CD4-positive, CD25-positive, alpha-beta regulatory T cell (primary cell): ENCODE measurements around the gene TRAF5. TPM values are rescaled to one million over a fixed set of nuclear protein-coding genes. Genes with fewer than 3 reads are reported as not detected.

ENCODE experiments used
- ATAC-seq, 2 donors: fragments of 150-1000 bp; cut with Tn5 transposase; one replicate each; pipeline ENCODE4 v1.10.0; 2021; ENCODE audit warnings: low read depth in 2 of 2, moderate number of reproducible peaks in 2 of 2, moderate library complexity in 1 of 2
- DNase-seq, 3 donors: peaks; one replicate each; pipeline versions ENCODE4 v3.0.0 to v3.0.0-alpha.2; 2012 to 2022; ENCODE audit warnings: mixed read lengths in 1 of 3
- H3K27ac ChIP-seq: one replicate; pipeline ENCODE4 v1.7.0; 2013; ENCODE audit warnings: mild to moderate bottlenecking, low read length; ENCODE audit not compliant: insufficient read depth, poor library complexity, severe bottlenecking
- H3K27me3 ChIP-seq: one replicate; pipeline ENCODE4 v1.7.0; 2013; ENCODE audit warnings: low read length; ENCODE audit not compliant: control insufficient read depth, insufficient read depth
- H3K36me3 ChIP-seq: one replicate; pipeline ENCODE4 v1.7.0; 2013; ENCODE audit warnings: mild to moderate bottlenecking, low read length, moderate library complexity; ENCODE audit not compliant: control insufficient read depth, insufficient read depth
- H3K4me1 ChIP-seq: 2 replicates; pipeline ENCODE4 v1.7.0; 2013; ENCODE audit warnings: mild to moderate bottlenecking, low read length; ENCODE audit not compliant: insufficient read depth, control insufficient read depth, poor library complexity, severe bottlenecking
- H3K4me3 ChIP-seq: one replicate; pipeline ENCODE4 v1.7.0; 2013; ENCODE audit warnings: low read depth, mild to moderate bottlenecking, low read length, moderate library complexity
- H3K9me3 ChIP-seq, 2 experiments: 1 replicate in 1 of 2; 2 replicates in 1 of 2; pipeline ENCODE4 v1.7.0; 2013; ENCODE audit warnings: low read length in 2 of 2, mild to moderate bottlenecking in 1 of 2, moderate library complexity in 1 of 2; ENCODE audit not compliant: control insufficient read depth in 2 of 2
- H3K27ac Mint-ChIP-seq, 3 donors: one replicate each; pipeline ENCODE4 v1.8.0; 2020 to 2022; ENCODE audit warnings: mild to moderate bottlenecking in 3 of 3, mixed read lengths in 3 of 3, moderate library complexity in 2 of 3
- H3K27me3 Mint-ChIP-seq: one replicate; pipeline ENCODE4 v1.8.0; 2022; ENCODE audit warnings: mild to moderate bottlenecking, mixed read lengths
- H3K36me3 Mint-ChIP-seq: one replicate; pipeline ENCODE4 v1.8.0; 2020; ENCODE audit warnings: mixed read lengths
- H3K4me1 Mint-ChIP-seq, 4 donors: one replicate each; pipeline ENCODE4 v1.8.0; 2020 to 2022; ENCODE audit warnings: mixed read lengths in 4 of 4, mild to moderate bottlenecking in 1 of 4
- H3K4me3 Mint-ChIP-seq, 4 donors: one replicate each; pipeline ENCODE4 v1.8.0; 2020 to 2022; ENCODE audit warnings: mild to moderate bottlenecking in 4 of 4, mixed read lengths in 4 of 4, moderate library complexity in 3 of 4
- H3K9me3 Mint-ChIP-seq, 7 donors: one replicate each; pipeline ENCODE4 v1.8.0; 2020 to 2022; ENCODE audit warnings: mixed read lengths in 7 of 7, mild to moderate bottlenecking in 3 of 7, moderate library complexity in 2 of 7
- polyA plus RNA-seq, 4 donors: library from polyadenylated mRNA; unstranded; fragments of 300-500 nt; fragmentation: Illumina TruSeq; gene quantifications; one replicate each; pipeline ENCODE4 v1.2.3, GENCODE V29; 2021
- total RNA-seq: library from RNA; stranded (reverse); gene quantifications from one replicate; pipeline ENCODE4 v1.2.3, GENCODE V29; 2022

Gene TRAF5
- total and polyA plus RNA-seq, 5 donors from 2014 or later: 34.4 to 58.3 (median 39.5) TPM

DNA sequence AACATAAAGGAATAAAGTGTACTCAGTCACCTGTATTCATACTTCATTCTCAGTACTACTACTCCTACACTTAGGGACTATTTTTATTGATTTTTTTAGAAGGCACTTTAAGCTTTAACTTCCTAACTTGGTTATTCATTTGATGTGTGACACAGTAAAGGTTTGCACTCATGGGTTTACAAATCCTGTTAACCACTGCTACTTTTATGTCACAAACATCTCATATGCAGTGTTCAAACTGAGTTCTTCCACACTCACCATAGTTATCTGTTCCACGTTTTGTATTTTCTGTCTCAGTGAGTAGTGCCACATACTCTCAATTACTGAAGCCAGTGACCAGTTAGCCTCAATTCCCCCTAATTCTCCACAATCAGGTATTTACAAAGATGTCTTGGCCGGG is 34.2 kb upstream of the TRAF5 start:
- Mint-ChIP-seq H3K9me3 (peaks cover 0 to 3% (median 0%) of the 10 kb centered on the region in 7 donors), H3K27ac (no peak overlapping the region), H3K27me3 (no peaks in the 10 kb centered on the region), H3K36me3 (peaks cover 45% of the 10 kb centered on the region), H3K4me1 (peaks cover 15 to 26% (median 19%) of the 10 kb centered on the region in 4 donors), H3K4me3 (no peak overlapping the region)
- Histone ChIP-seq H3K27me3 (no peaks in the 10 kb centered on the region), H3K4me3 (no peak overlapping the region), H3K9me3 (no peaks in the 10 kb centered on the region), H3K4me1 (no peaks in the 10 kb centered on the region), H3K36me3 (peaks cover 82% of the 10 kb centered on the region), H3K27ac (no peak overlapping the region)
- DNase-seq: no peak
- no peak for ATAC-seq

DNA sequence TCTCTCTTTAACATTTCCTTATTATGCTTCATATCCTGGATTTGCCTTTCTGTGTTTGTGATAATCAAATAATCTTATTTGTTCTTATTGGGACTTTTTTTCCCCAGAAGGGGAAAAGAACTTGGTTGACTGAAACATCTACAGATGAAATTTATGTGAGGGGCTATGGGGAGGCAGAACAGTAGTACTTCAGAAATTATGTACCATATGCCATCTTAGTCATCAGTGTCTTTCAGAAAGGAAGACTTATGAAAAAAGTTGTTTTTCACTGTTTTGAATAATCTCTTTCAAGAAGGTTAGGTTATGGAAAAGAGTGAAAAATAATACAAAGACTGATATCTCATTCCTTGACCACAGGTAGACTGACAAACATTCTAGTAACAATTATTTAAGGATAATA is 30.2 kb upstream of the TRAF5 start:
- Mint-ChIP-seq H3K4me3 (no peak overlapping the region), H3K4me1 (peaks cover 13 to 44% (median 19%) of the 10 kb centered on the region in 4 donors), H3K36me3 (peaks cover 45% of the 10 kb centered on the region), H3K9me3 (peaks cover 0 to 3% (median 0%) of the 10 kb centered on the region in 7 donors), H3K27ac (no peak overlapping the region), H3K27me3 (no peaks in the 10 kb centered on the region)
- DNase-seq (no peak), ATAC-seq (no peak)
- Histone ChIP-seq H3K36me3 (peaks cover 64% of the 10 kb centered on the region), H3K9me3 (no peaks in the 10 kb centered on the region), H3K27ac (no peak overlapping the region), H3K4me1 (no peaks in the 10 kb centered on the region), H3K27me3 (no peaks in the 10 kb centered on the region), H3K4me3 (no peak overlapping the region)

DNA sequence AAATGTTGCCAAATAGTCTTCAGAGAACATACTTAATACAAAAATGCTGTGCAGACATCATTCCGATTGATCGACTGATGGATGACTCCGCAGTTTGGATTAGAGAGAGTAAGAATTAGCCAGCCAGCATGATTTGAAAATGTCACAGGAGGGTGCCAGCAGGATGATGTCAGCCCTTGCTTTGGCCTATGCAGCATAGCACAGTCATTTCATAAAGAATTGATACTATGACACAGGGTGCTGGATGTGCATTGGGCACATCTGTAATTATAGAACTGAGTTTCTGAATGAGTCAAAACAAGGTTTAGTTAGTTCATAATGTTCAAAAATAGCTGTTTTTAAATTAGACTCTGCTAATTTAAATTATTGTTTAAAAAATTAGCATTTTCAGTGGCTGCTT is 21.6 kb upstream of the TRAF5 start:
- H3K36me3 Mint-ChIP-seq: peaks cover 37% of the 10 kb centered on the region
- Histone ChIP-seq H3K9me3 (no peaks in the 10 kb centered on the region), H3K27me3 (no peaks in the 10 kb centered on the region), H3K36me3 (peaks cover 42% of the 10 kb centered on the region), H3K4me3 (no peak overlapping the region), H3K27ac (peak overlapping the region; percentile 1), H3K4me1 (peaks cover 8% of the 10 kb centered on the region)
- peaks cover 29 to 56% (median 48%) of the 10 kb centered on the region in 4 donors for H3K4me1 Mint-ChIP-seq
- ATAC-seq (peak; percentile 62 to 64), DNase-seq (peak in 1 of 3 donors; percentile 58)
- no peak overlapping the region for H3K4me3 Mint-ChIP-seq
- H3K27me3 Mint-ChIP-seq: no peaks in the 10 kb centered on the region
- peak overlapping the region; percentile 34 to 78 (median 52) for H3K27ac Mint-ChIP-seq
- no peaks in the 10 kb centered on the region for H3K9me3 Mint-ChIP-seq

DNA sequence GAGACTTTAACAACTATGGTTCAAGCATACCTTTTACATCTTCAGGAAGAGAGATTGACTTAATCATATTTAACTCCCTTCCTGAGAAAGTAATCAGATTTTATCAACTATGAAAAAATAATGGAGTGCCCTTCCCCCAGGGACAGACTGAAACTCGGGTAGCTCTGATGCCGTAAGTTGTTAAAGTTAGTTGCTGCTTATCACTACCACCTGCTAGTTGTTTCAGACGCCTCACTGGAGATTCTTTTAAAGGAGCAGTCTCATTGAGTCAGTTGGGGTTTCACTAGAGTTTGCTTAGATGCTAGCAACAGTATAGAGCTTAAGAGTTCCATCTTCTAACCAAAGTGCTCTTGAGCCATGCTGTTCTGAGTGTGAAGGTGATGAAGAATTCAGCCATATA is 17.0 kb upstream of the TRAF5 start:
- peak overlapping the region in 1 of 3 donors; percentile 49 for H3K27ac Mint-ChIP-seq
- H3K27me3 Mint-ChIP-seq: no peaks in the 10 kb centered on the region
- H3K4me3 Mint-ChIP-seq: no peak overlapping the region
- Histone ChIP-seq H3K4me3 (no peak overlapping the region), H3K36me3 (peaks cover 42% of the 10 kb centered on the region), H3K4me1 (peaks cover 8% of the 10 kb centered on the region), H3K9me3 (no peaks in the 10 kb centered on the region), H3K27ac (no peak overlapping the region), H3K27me3 (no peaks in the 10 kb centered on the region)
- ATAC-seq: no peak
- peaks cover 22 to 43% (median 31%) of the 10 kb centered on the region in 4 donors for H3K4me1 Mint-ChIP-seq
- no peaks in the 10 kb centered on the region for H3K9me3 Mint-ChIP-seq
- H3K36me3 Mint-ChIP-seq: peaks cover 34% of the 10 kb centered on the region
- DNase-seq: no peak

DNA sequence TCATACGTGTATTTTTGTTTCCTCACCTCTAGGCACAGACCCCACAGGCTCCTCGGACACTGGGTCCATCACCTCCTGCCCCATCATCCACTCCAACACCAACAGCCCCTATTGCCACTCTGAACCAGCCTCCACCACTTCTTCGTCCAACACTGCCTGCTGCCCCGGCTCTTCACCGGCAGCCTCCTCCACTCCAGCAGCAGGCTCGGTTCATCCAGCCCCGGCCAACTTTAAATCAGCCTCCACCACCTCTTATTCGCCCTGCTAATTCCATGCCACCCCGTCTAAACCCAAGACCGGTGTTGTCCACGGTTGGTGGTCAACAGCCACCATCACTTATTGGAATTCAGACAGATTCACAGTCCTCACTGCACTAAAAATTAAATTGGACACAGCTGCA is 13.2 kb upstream of the TRAF5 start:
- ATAC-seq (no peak), DNase-seq (no peak)
- H3K27me3 ChIP-seq: no peaks in the 10 kb centered on the region
- Mint-ChIP-seq H3K27me3 (no peaks in the 10 kb centered on the region), H3K4me3 (no peak overlapping the region), H3K36me3 (peaks cover 20% of the 10 kb centered on the region), H3K4me1 (peaks cover 13 to 20% (median 14%) of the 10 kb centered on the region in 4 donors), H3K9me3 (no peaks in the 10 kb centered on the region), H3K27ac (peak overlapping the region in 2 of 3 donors; percentile 41 to 69)
- peaks cover 3% of the 10 kb centered on the region for H3K4me1 ChIP-seq
- peaks cover 48% of the 10 kb centered on the region for H3K36me3 ChIP-seq
- H3K27ac ChIP-seq: no peak overlapping the region
- H3K4me3 ChIP-seq: no peak overlapping the region
- H3K9me3 ChIP-seq: no peaks in the 10 kb centered on the region

GRCh38 chr1:211318576-211319280 is 7.9 kb upstream of the TRAF5 start:
- H3K4me3 ChIP-seq: no peak overlapping the region
- H3K27ac Mint-ChIP-seq: no peak overlapping the region
- no peaks in the 10 kb centered on the region for H3K27me3 ChIP-seq
- no peak overlapping the region for H3K27ac ChIP-seq
- ATAC-seq: no peak
- no peak for DNase-seq
- no peaks in the 10 kb centered on the region for H3K9me3 Mint-ChIP-seq
- H3K9me3 ChIP-seq: no peaks in the 10 kb centered on the region
- peaks cover 21% of the 10 kb centered on the region for H3K36me3 ChIP-seq
- peaks cover 9 to 25% (median 12%) of the 10 kb centered on the region in 4 donors for H3K4me1 Mint-ChIP-seq
- no peaks in the 10 kb centered on the region for H3K4me1 ChIP-seq
- H3K4me3 Mint-ChIP-seq: no peak overlapping the region
- peaks cover 1% of the 10 kb centered on the region for H3K36me3 Mint-ChIP-seq
- H3K27me3 Mint-ChIP-seq: peaks cover 6% of the 10 kb centered on the region

DNA sequence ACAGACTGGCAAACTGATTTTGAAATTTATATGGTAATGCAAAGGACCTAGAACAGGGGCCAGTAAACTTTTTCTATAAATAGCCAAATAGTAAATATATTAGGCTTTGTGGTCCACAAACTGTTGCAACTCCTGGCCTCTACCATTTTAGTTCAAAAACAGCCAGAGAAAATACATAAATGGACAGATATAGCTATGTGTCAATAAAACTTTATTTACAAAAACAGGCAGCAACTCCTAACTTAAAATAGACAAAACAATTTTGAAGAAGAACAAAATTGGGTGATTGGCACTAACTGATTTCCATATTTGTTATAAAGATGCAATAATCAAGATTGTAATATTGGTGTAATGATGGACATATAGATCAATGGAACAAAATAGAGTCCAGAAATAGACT is 6.7 kb upstream of the TRAF5 start:
- Histone ChIP-seq H3K9me3 (no peaks in the 10 kb centered on the region), H3K36me3 (peaks cover 11% of the 10 kb centered on the region), H3K4me3 (no peak overlapping the region), H3K27me3 (no peaks in the 10 kb centered on the region), H3K4me1 (no peaks in the 10 kb centered on the region), H3K27ac (no peak overlapping the region)
- DNase-seq (no peak), ATAC-seq (no peak)
- H3K27me3 Mint-ChIP-seq: peaks cover 6% of the 10 kb centered on the region
- H3K9me3 Mint-ChIP-seq: no peaks in the 10 kb centered on the region
- peaks cover 14 to 31% (median 15%) of the 10 kb centered on the region in 4 donors for H3K4me1 Mint-ChIP-seq
- no peak overlapping the region for H3K4me3 Mint-ChIP-seq
- H3K27ac Mint-ChIP-seq: no peak overlapping the region
- no peaks in the 10 kb centered on the region for H3K36me3 Mint-ChIP-seq

DNA sequence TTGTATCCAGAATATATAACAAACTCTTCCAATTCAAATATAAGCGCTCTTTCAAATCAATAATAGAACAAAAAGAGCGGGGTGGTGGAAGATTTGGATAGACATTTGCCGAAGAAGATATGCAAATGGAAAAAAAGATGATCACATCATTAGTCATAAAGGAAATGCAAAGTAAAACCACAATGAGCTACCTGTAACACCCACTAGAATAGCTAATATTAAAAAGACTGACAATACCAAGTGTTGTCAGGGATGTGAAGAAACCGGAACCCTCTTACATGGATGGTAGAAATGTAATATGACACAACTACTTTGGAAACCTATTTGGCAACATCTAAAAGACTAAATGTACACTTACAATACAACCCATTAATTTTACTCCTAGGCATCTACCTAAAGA is 5.7 kb upstream of the TRAF5 start:
- DNase-seq (peak in 2 of 3 donors; percentile 31 to 47), ATAC-seq (peak; percentile 56 to 58)
- Mint-ChIP-seq H3K4me1 (peaks cover 16 to 38% (median 21%) of the 10 kb centered on the region in 4 donors), H3K36me3 (no peaks in the 10 kb centered on the region), H3K4me3 (peak overlapping the region in 1 of 4 donors; percentile 50), H3K27me3 (peaks cover 6% of the 10 kb centered on the region), H3K9me3 (no peaks in the 10 kb centered on the region), H3K27ac (no peak overlapping the region)
- Histone ChIP-seq H3K9me3 (no peaks in the 10 kb centered on the region), H3K27ac (no peak overlapping the region), H3K4me3 (no peak overlapping the region), H3K4me1 (peaks cover 7% of the 10 kb centered on the region), H3K36me3 (peaks cover 7% of the 10 kb centered on the region), H3K27me3 (no peaks in the 10 kb centered on the region)
